Lung (tissue), 12 donors: ENCODE data around the gene AHRR. TPM values are rescaled to one million over a fixed set of nuclear protein-coding genes. Genes with fewer than 3 reads are reported as not detected.

Experiments used
- ATAC-seq: fragments of 200-7000 bp; cut with Tn5 transposase; one replicate; pipeline ENCODE4 v1.9.1; 2020; ENCODE audit warnings: moderate number of reproducible peaks; ENCODE audit not compliant: insufficient read depth, low FRiP score
- DNase-seq, 3 donors: peaks; one replicate each; pipeline ENCODE4 v3.0.0-alpha.2; 2013 to 2017
- H3K27ac ChIP-seq, 2 donors: one replicate each; pipeline ENCODE4 v1.5.1; 2013; ENCODE audit warnings: mild to moderate bottlenecking in 2 of 2, moderate library complexity in 2 of 2, control low read depth in 1 of 2, inconsistent platforms in 1 of 2, low read depth in 1 of 2, low read length in 1 of 2
- H3K27me3 ChIP-seq, 3 donors: one replicate each; pipeline ENCODE4 v1.5.1; 2013; ENCODE audit warnings: low read length in 2 of 3; ENCODE audit not compliant: control insufficient read depth in 3 of 3, insufficient read depth in 3 of 3
- H3K36me3 ChIP-seq, 4 donors: one replicate each; pipeline ENCODE4 v1.5.1; 2013; ENCODE audit warnings: low read length in 4 of 4, mild to moderate bottlenecking in 1 of 4, moderate library complexity in 1 of 4; ENCODE audit not compliant: control insufficient read depth in 4 of 4, insufficient read depth in 4 of 4
- H3K4me1 ChIP-seq, 5 donors: one replicate each; pipeline ENCODE4 v1.5.1; 2013; ENCODE audit warnings: low read length in 5 of 5, mild to moderate bottlenecking in 2 of 5, moderate library complexity in 1 of 5; ENCODE audit not compliant: control insufficient read depth in 5 of 5, insufficient read depth in 5 of 5
- H3K4me3 ChIP-seq: one replicate; pipeline ENCODE4 v1.5.1; 2013; ENCODE audit warnings: mild to moderate bottlenecking, control low read depth, moderate library complexity
- H3K9ac ChIP-seq, 2 donors: one replicate each; pipeline ENCODE4 v1.5.1; 2013; ENCODE audit warnings: low read length in 2 of 2, control low read depth in 1 of 2; ENCODE audit not compliant: insufficient read depth in 1 of 2
- H3K9me3 ChIP-seq, 4 donors: one replicate each; pipeline ENCODE4 v1.5.1; 2013; ENCODE audit warnings: low read length in 3 of 4, mild to moderate bottlenecking in 1 of 4, moderate library complexity in 1 of 4; ENCODE audit not compliant: control insufficient read depth in 4 of 4, insufficient read depth in 3 of 4
- CTCF ChIP-seq: IDR thresholded peaks from 2 replicates; pipeline ENCODE4 v1.5.1; 2012; ENCODE audit warnings: mild to moderate bottlenecking; ENCODE audit errors: control extremely low read depth, extremely low read depth
- WGBS, 2 donors: extraction: QIAGEN DNeasy Blood & Tissue Kit; methylation state at CpG; one replicate each; pipeline ENCODE4 v1.1.7; 2013; 5-methylcytosine and 5-hydroxymethylcytosine counted together
- polyA plus RNA-seq, 2 donors: library from polyadenylated mRNA; stranded (reverse); fragments of 200-250 nt; gene quantifications; one replicate each; pipeline ENCODE4 v1.2.1, GENCODE V29; 2013
- total RNA-seq, 2 donors: library from RNA; depleted of rRNA in 1 of 2; stranded (reverse); fragments of >200 nt in 1 of 2; gene quantifications; one replicate each; pipeline ENCODE4 v1.2.1, GENCODE V29; 2014 to 2021
- donor health status: control.
- donor health status: control.
- donor health status: Bipolar disorder and iron deficiency.
- donor health status: healthy.
- donor health status: DM: yes; HTN: yes; CAD: no.

The AHRR gene
- total and polyA plus RNA-seq, 4 donors, result 0.63 to 8.8 (median 2.8) TPM

- WGBS, 2 donors, result 87 to 88% methylated on average over 27 of the region's 27 CpGs
- no peak for TF ChIP-seq CTCF
- Histone ChIP-seq H3K9me3 (no peaks in the 10 kb centered on the region), H3K9ac (no peak overlapping the region), H3K27ac (no peak overlapping the region), H3K4me3 (no peak overlapping the region), H3K27me3 (no peaks in the 10 kb centered on the region), H3K36me3 (peaks cover 0 to 9% (median 0%) of the 10 kb centered on the region in 4 donors), H3K4me1 (peaks cover 0 to 30% (median 4%) of the 10 kb centered on the region in 5 donors)
- ATAC-seq (no peak), DNase-seq (no peak)
Measured at GRCh38 chr5:435156-435790, 113.8 kb downstream of the AHRR start.

GRCh38 chr5:435961-436640, 114.6 kb downstream of the AHRR start:
- Histone ChIP-seq H3K9me3 (no peaks in the 10 kb centered on the region), H3K27me3 (no peaks in the 10 kb centered on the region), H3K27ac (no peak overlapping the region), H3K9ac (no peak overlapping the region), H3K36me3 (peaks cover 0 to 7% (median 0%) of the 10 kb centered on the region in 4 donors), H3K4me1 (peaks cover 0 to 24% (median 4%) of the 10 kb centered on the region in 5 donors), H3K4me3 (no peak overlapping the region)
- no peak for ATAC-seq
- DNase-seq, result no peak
- 81 to 86% methylated on average over 18 of the region's 18 CpGs for WGBS, 2 donors
- TF ChIP-seq CTCF, result no peak

GRCh38 chr5:436641-436975, 115.1 kb downstream of the AHRR start:
- Histone ChIP-seq H3K36me3 (peaks cover 0 to 7% (median 0%) of the 10 kb centered on the region in 4 donors), H3K27me3 (no peaks in the 10 kb centered on the region), H3K9ac (no peak overlapping the region), H3K4me1 (peaks cover 0 to 24% (median 4%) of the 10 kb centered on the region in 5 donors), H3K4me3 (no peak overlapping the region), H3K27ac (no peak overlapping the region), H3K9me3 (no peaks in the 10 kb centered on the region)
- WGBS, 2 donors, result 76 to 91% methylated on average over 5 of the region's 5 CpGs
- DNase-seq (no peak), ATAC-seq (no peak)
- TF ChIP-seq CTCF, result no peak
